HEK293 (cell line): ENCODE data around the gene FRMPD4.

Source experiments
- CTCF ChIA-PET: fragments of 350-600 bp; formaldehyde crosslinking; extraction: SDS; loops from one replicate; lab custom pipeline; 2021; ENCODE audit warnings: antibody characterized with exemption; lab: Yijun Ruan, JAX
- POLR2A ChIA-PET: fragments of 300-600 bp; formaldehyde crosslinking; extraction: SDS; loops from one replicate; lab custom pipeline; 2020; ENCODE audit warnings: antibody characterized with exemption, inconsistent platforms; lab: Yijun Ruan, JAX
- H3K27ac ChIP-seq: fragments of 200-500 bp; sonication (Bioruptor generic); 2 replicates; pipeline ENCODE4 v1.5.1; 2014; ENCODE audit warnings: low read depth, low read length, control low read depth, inconsistent platforms; ENCODE audit errors: extremely low read depth
- H3K36me3 ChIP-seq, 2 experiments: fragments of 200-500 bp in 1 of 2; sonication (Bioruptor generic) in 1 of 2; 1 replicate in 1 of 2; 2 replicates in 1 of 2; pipeline ENCODE4 v1.5.1; 2014 to 2017; ENCODE audit warnings: inconsistent platforms in 2 of 2, low read length in 2 of 2; ENCODE audit not compliant: control insufficient read depth in 2 of 2, insufficient read depth in 1 of 2
- H3K4me1 ChIP-seq: fragments of 200-500 bp; sonication (Bioruptor generic); 2 replicates; pipeline ENCODE4 v1.5.1; 2014; ENCODE audit warnings: mild to moderate bottlenecking, low read length, inconsistent platforms; ENCODE audit not compliant: control insufficient read depth, insufficient read depth
- H3K4me3 ChIP-seq: 2 replicates; pipeline ENCODE4 v1.5.1; 2011; ENCODE audit warnings: low read depth, mild to moderate bottlenecking, control low read depth, low read length, moderate library complexity
- H3K9me3 ChIP-seq: fragments of 200-500 bp; sonication (Bioruptor generic); 2 replicates; pipeline ENCODE4 v1.5.1; 2014; ENCODE audit warnings: low read depth, low read length, inconsistent platforms; ENCODE audit not compliant: control insufficient read depth, insufficient read depth
- GFI1B ChIP-seq: fragments of 450-650 bp; formaldehyde crosslinking; IDR thresholded peaks from 2 replicates; pipeline ENCODE4 v1.5.1; 2016; ENCODE audit warnings: missing biosample characterization, missing genetic modification characterization
- GLIS2 ChIP-seq: fragments of 450-650 bp; formaldehyde crosslinking; IDR thresholded peaks from 2 replicates; pipeline ENCODE4 v1.5.1; 2016; ENCODE audit warnings: missing biosample characterization, missing genetic modification characterization
- SP7 ChIP-seq: fragments of 450-650 bp; formaldehyde crosslinking; IDR thresholded peaks from 2 replicates; pipeline ENCODE4 v1.5.1; 2016; ENCODE audit warnings: missing biosample characterization, missing genetic modification characterization
- TCF7L2 ChIP-seq: IDR thresholded peaks from 2 replicates; pipeline ENCODE4 v1.6.1; 2011; ENCODE audit warnings: low read depth, mild to moderate bottlenecking, inconsistent platforms, low read length, moderate library complexity, borderline replicate concordance
- ZBTB20 ChIP-seq: fragments of 450-650 bp; formaldehyde crosslinking; IDR thresholded peaks from 2 replicates; pipeline ENCODE4 v1.5.1; 2016; ENCODE audit warnings: missing biosample characterization, missing genetic modification characterization
- ZBTB48 ChIP-seq: fragments of 450-650 bp; formaldehyde crosslinking; IDR thresholded peaks from 2 replicates; pipeline ENCODE4 v1.5.1; 2016; ENCODE audit warnings: missing biosample characterization, missing genetic modification characterization
- ZNF223 ChIP-seq: fragments of 450-650 bp; formaldehyde crosslinking; IDR thresholded peaks from 2 replicates; pipeline ENCODE4 v1.5.1; 2016; ENCODE audit warnings: missing biosample characterization, missing genetic modification characterization
- ZNF23 ChIP-seq: fragments of 450-650 bp; formaldehyde crosslinking; IDR thresholded peaks from 2 replicates; pipeline ENCODE4 v1.5.1; 2016; ENCODE audit warnings: missing biosample characterization, missing genetic modification characterization, borderline replicate concordance
- ZNF266 ChIP-seq: fragments of 450-650 bp; formaldehyde crosslinking; IDR thresholded peaks from 2 replicates; pipeline ENCODE4 v1.5.1; 2016; ENCODE audit warnings: missing biosample characterization, missing genetic modification characterization, low read depth
- ZNF292 ChIP-seq: fragments of 450-650 bp; formaldehyde crosslinking; IDR thresholded peaks from 2 replicates; pipeline ENCODE4 v1.5.1; 2016; ENCODE audit warnings: low read depth, missing biosample characterization, missing genetic modification characterization, borderline replicate concordance
- ZNF335 ChIP-seq: fragments of 450-650 bp; formaldehyde crosslinking; conservative IDR thresholded peaks from 2 replicates; pipeline ENCODE4 v1.5.1; 2016; ENCODE audit warnings: missing biosample characterization, missing genetic modification characterization
- ZNF585B ChIP-seq: fragments of 450-650 bp; formaldehyde crosslinking; IDR thresholded peaks from 2 replicates; pipeline ENCODE4 v1.5.1; 2016; ENCODE audit warnings: missing biosample characterization, missing genetic modification characterization
- ZNF596 ChIP-seq: fragments of 450-650 bp; IDR thresholded peaks from 2 replicates; pipeline ENCODE4 v1.5.0; 2018; ENCODE audit warnings: missing biosample characterization, mild to moderate bottlenecking, missing genetic modification characterization, moderate library complexity
- ZNF660 ChIP-seq: fragments of 450-650 bp; IDR thresholded peaks from 2 replicates; pipeline ENCODE4 v1.5.1; 2018; ENCODE audit warnings: missing biosample characterization, mild to moderate bottlenecking, missing genetic modification characterization
- ZNF707 ChIP-seq: fragments of 450-650 bp; formaldehyde crosslinking; IDR thresholded peaks from 2 replicates; pipeline ENCODE4 v1.5.1; 2016; ENCODE audit warnings: missing biosample characterization, missing genetic modification characterization
- ZNF830 ChIP-seq: fragments of 450-650 bp; IDR thresholded peaks from 2 replicates; pipeline ENCODE4 v1.5.0; 2018; ENCODE audit warnings: missing biosample characterization, missing genetic modification characterization, low read depth, mild to moderate bottlenecking, moderate library complexity
- ZSCAN23 ChIP-seq: fragments of 450-650 bp; formaldehyde crosslinking; IDR thresholded peaks from 2 replicates; pipeline ENCODE4 v1.5.1; 2016; ENCODE audit warnings: missing biosample characterization, missing genetic modification characterization
- TF ChIP-seq, protein P1 (sequence below): fragments of 450-650 bp; formaldehyde crosslinking; IDR thresholded peaks from 2 replicates; pipeline ENCODE4 v1.5.1; 2017; ENCODE audit warnings: missing biosample characterization, missing genetic modification characterization
- TF ChIP-seq, protein P2 (sequence below): fragments of 450-650 bp; formaldehyde crosslinking; conservative IDR thresholded peaks from 2 replicates; pipeline ENCODE4 v1.5.1; 2016; ENCODE audit warnings: low read depth, missing biosample characterization, missing genetic modification characterization
- TF ChIP-seq, protein P3 (sequence below): fragments of 450-650 bp; formaldehyde crosslinking; IDR thresholded peaks from 2 replicates; pipeline ENCODE4 v1.5.1; 2016; ENCODE audit warnings: missing biosample characterization, missing genetic modification characterization

Gene FRMPD4

DNA sequence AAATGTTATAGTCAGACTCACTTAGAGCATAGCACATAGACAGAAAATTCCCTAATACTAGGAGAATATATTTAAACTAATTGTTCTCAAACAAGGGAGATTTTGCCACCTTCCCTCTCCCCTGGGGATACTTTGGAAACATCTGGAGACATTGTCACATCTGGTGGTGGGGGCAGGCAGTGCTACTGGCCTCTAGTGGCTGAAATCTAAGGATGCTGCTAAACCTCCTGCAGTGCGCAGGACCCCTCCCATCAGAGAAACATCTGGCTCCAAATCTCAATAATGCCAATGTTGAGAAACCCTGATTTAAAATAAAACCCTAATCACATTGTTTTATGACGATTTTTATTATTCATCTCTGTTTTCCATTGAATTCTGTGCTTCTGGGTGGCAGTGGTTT lies 244.9 kb downstream of the FRMPD4 start:
- TF ChIP-seq ZSCAN23 (tag by site-specific recombination) (no peak), ZNF266 (no peak), GLIS2 (tag by site-specific recombination) (no peak), ZNF585B (no peak)
- POLR2A ChIA-PET, result no interaction called here
- CTCF ChIA-PET, result interaction anchor here (0.7 kb wide), 1 partner anchor 8 kb away, joined by 3 read pairs; no protein-coding TSS in a partner anchor

DNA sequence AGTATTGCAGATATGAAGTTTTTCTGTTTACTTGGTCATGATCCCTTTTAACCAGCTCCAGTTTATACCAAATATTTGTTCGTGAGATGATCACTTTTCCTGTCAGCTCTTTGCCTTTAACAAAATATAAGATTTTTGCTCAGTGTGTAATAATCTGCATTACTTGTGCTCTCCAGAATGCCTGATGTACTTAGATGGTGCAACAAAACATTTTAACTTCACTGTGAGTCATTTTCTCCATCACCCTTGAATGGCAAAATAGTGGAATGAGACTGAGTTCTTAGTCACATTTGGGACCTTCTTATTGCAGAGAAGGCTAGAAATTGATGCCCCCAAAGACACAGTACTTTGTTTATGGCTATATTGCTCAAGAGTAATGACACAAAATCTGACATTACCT lies 252.0 kb downstream of the FRMPD4 start:
- Histone ChIP-seq H3K4me1 (no peaks in the 10 kb centered on the region), H3K4me3 (no peak overlapping the region), H3K27ac (no peak overlapping the region), H3K9me3 (no peaks in the 10 kb centered on the region), H3K36me3 (no peaks in the 10 kb centered on the region)
- TF ChIP-seq, protein P1, sequence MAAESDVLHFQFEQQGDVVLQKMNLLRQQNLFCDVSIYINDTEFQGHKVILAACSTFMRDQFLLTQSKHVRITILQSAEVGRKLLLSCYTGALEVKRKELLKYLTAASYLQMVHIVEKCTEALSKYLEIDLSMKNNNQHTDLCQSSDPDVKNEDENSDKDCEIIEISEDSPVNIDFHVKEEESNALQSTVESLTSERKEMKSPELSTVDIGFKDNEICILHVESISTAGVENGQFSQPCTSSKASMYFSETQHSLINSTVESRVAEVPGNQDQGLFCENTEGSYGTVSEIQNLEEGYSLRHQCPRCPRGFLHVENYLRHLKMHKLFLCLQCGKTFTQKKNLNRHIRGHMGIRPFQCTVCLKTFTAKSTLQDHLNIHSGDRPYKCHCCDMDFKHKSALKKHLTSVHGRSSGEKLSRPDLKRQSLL (tag by site-specific recombination), result no peak
- no peak for TF ChIP-seq ZNF292 (tag by site-specific recombination)
- TF ChIP-seq ZNF223 (tag by site-specific recombination), result no peak
- TF ChIP-seq ZBTB48 (tag by site-specific recombination), result no peak
- TF ChIP-seq TCF7L2, result no peak
- no peak for TF ChIP-seq SP7 (tag by site-specific recombination)
- CTCF ChIA-PET, result interaction anchor here (0.6 kb wide), 1 partner anchor 322 kb away, joined by 4 read pairs; no protein-coding TSS in a partner anchor
- POLR2A ChIA-PET, result no interaction called here

More for the DNA sequence above, 244.9 kb downstream of the FRMPD4 start:
- H3K36me3 ChIP-seq, result no peaks in the 10 kb centered on the region
- no peaks in the 10 kb centered on the region for H3K9me3 ChIP-seq
- H3K4me1 ChIP-seq, result no peaks in the 10 kb centered on the region
- no peak overlapping the region for H3K27ac ChIP-seq
- H3K4me3 ChIP-seq, result no peak overlapping the region

DNA sequence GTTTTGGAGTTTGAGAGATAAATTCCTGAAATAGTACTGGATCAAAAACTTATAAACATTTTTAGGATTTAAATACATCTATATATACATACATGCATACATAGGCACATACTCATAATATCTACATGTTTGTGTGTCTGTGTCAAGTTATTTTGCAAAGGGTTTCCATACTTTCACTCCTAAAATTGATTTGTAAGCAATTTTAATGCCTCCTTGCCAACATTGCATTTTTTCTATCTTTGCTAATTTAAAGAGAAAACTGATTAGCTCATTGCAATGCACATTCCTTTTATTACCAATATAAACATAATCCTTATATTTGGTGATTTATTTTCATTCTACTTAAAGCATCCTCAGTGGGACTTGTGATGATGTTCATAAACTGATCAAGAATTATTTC lies 258.3 kb downstream of the FRMPD4 start:
- TF ChIP-seq ZNF707 (no peak), GFI1B (no peak), ZNF596 (no peak), ZNF266 (no peak), ZBTB20 (tag by site-specific recombination) (no peak), ZNF23 (tag by site-specific recombination) (no peak)
- Histone ChIP-seq H3K4me1 (no peaks in the 10 kb centered on the region), H3K4me3 (no peak overlapping the region), H3K36me3 (no peaks in the 10 kb centered on the region), H3K9me3 (no peaks in the 10 kb centered on the region), H3K27ac (no peak overlapping the region)
- ChIA-PET CTCF (interaction anchor here (1.8 kb wide), 1 partner anchor 375 kb away, joined by 3 read pairs; no protein-coding TSS in a partner anchor), POLR2A (no interaction called here)

DNA sequence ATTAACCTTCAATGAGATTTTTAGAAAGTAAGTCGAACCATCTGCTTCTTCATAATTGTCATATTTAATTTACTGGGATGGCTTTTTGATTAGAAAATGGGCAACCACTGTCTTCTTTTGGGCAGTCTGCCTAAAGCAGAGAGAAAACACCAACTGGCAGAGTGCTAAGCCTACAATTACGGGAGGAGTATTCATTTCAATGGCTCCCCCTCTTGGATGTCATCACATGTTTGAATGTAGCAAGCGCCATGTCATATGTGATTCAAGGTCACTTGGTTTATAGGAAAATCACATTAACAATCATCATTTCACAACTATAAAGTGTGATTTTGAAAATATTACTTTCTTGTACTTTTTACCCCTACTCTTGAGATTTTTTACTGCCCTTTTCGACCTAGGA lies 261.9 kb downstream of the FRMPD4 start:
- TF ChIP-seq, protein P2, sequence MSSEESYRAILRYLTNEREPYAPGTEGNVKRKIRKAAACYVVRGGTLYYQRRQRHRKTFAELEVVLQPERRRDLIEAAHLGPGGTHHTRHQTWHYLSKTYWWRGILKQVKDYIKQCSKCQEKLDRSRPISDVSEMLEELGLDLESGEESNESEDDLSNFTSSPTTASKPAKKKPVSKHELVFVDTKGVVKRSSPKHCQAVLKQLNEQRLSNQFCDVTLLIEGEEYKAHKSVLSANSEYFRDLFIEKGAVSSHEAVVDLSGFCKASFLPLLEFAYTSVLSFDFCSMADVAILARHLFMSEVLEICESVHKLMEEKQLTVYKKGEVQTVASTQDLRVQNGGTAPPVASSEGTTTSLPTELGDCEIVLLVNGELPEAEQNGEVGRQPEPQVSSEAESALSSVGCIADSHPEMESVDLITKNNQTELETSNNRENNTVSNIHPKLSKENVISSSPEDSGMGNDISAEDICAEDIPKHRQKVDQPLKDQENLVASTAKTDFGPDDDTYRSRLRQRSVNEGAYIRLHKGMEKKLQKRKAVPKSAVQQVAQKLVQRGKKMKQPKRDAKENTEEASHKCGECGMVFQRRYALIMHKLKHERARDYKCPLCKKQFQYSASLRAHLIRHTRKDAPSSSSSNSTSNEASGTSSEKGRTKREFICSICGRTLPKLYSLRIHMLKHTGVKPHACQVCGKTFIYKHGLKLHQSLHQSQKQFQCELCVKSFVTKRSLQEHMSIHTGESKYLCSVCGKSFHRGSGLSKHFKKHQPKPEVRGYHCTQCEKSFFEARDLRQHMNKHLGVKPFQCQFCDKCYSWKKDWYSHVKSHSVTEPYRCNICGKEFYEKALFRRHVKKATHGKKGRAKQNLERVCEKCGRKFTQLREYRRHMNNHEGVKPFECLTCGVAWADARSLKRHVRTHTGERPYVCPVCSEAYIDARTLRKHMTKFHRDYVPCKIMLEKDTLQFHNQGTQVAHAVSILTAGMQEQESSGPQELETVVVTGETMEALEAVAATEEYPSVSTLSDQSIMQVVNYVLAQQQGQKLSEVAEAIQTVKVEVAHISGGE (tag by site-specific recombination), result no peak
- TF ChIP-seq, protein P3, sequence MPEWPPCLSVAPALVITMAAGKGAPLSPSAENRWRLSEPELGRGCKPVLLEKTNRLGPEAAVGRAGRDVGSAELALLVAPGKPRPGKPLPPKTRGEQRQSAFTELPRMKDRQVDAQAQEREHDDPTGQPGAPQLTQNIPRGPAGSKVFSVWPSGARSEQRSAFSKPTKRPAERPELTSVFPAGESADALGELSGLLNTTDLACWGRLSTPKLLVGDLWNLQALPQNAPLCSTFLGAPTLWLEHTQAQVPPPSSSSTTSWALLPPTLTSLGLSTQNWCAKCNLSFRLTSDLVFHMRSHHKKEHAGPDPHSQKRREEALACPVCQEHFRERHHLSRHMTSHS (tag by site-specific recombination), result no peak
- TF ChIP-seq ZNF335 (tag by site-specific recombination), result no peak
- no peak for TF ChIP-seq ZNF830 (tag by site-specific recombination)
- no peak for TF ChIP-seq ZNF660 (tag by site-specific recombination)
- CTCF ChIA-PET, result no interaction called here
- H3K9me3 ChIP-seq, result no peaks in the 10 kb centered on the region
- H3K4me1 ChIP-seq, result no peaks in the 10 kb centered on the region
- H3K27ac ChIP-seq, result no peak overlapping the region
- H3K4me3 ChIP-seq, result no peak overlapping the region
- H3K36me3 ChIP-seq, result no peaks in the 10 kb centered on the region
- POLR2A ChIA-PET, result no interaction called here
